Panc1 (cell line): ENCODE results near the gene KNDC1.

ENCODE experiments used
- POLR2AphosphoS5 ChIP-seq: IDR thresholded peaks from 2 replicates; pipeline ENCODE4 v1.6.1; 2012; ENCODE audit warnings: mild to moderate bottlenecking, low read depth, low read length, moderate library complexity
- REST ChIP-seq, 2 experiments: IDR thresholded peaks; 2 replicates each; pipeline ENCODE4 v1.6.1; 2011 to 2012; ENCODE audit warnings: low read depth in 2 of 2, control low read depth in 1 of 2, low read length in 1 of 2, mild to moderate bottlenecking in 1 of 2, moderate library complexity in 1 of 2; ENCODE audit not compliant: insufficient read depth in 1 of 2
- TF ChIP-seq, protein P1 (sequence below): fragments of 450-650 bp; IDR thresholded peaks from 2 replicates; pipeline ENCODE4 v1.5.1; 2017; ENCODE audit warnings: mild to moderate bottlenecking

- TF ChIP-seq, protein P1, sequence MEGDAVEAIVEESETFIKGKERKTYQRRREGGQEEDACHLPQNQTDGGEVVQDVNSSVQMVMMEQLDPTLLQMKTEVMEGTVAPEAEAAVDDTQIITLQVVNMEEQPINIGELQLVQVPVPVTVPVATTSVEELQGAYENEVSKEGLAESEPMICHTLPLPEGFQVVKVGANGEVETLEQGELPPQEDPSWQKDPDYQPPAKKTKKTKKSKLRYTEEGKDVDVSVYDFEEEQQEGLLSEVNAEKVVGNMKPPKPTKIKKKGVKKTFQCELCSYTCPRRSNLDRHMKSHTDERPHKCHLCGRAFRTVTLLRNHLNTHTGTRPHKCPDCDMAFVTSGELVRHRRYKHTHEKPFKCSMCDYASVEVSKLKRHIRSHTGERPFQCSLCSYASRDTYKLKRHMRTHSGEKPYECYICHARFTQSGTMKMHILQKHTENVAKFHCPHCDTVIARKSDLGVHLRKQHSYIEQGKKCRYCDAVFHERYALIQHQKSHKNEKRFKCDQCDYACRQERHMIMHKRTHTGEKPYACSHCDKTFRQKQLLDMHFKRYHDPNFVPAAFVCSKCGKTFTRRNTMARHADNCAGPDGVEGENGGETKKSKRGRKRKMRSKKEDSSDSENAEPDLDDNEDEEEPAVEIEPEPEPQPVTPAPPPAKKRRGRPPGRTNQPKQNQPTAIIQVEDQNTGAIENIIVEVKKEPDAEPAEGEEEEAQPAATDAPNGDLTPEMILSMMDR: no peak
- no peak for TF ChIP-seq POLR2AphosphoS5
- TF ChIP-seq REST (IDR thresholded peaks at IDR 0.05; ENCODE audit: insufficient read depth in 1 of 2, low read depth in 2 of 2, low read length in 1 of 2): no peak
Measured at GRCh38 chr10:133180192-133180964, 20.4 kb downstream of the KNDC1 start.
